Central memory CD8-positive, alpha-beta T cell (primary cell): Measurements from ENCODE around the gene LEF1.
"Not testable (repeated sequence)": the region's sequence is repeated elsewhere in the genome, so short reads cannot be mapped to it uniquely, and the experiment has no call there.

ENCODE experiments used
- ATAC-seq: fragments of 150-1000 bp; cut with Tn5 transposase; replicated peaks from 2 replicates; pipeline ENCODE4 v1.10.0; 2022; ENCODE audit warnings: mild to moderate bottlenecking, moderate FRiP score, moderate number of reproducible peaks; ENCODE audit not compliant: poor library complexity, severe bottlenecking; ENCODE audit errors: extremely low read depth
- DNase-seq, 2 donors: peaks; one replicate each; pipeline ENCODE4 v3.0.0; 2021; ENCODE audit warnings: low spot score in 2 of 2
- H3K27ac Mint-ChIP-seq: one replicate; pipeline ENCODE4 v1.8.0; 2022; ENCODE audit warnings: low read depth, mild to moderate bottlenecking, moderate library complexity, mixed read lengths
- H3K27me3 Mint-ChIP-seq: one replicate; pipeline ENCODE4 v1.8.0; 2022; ENCODE audit warnings: mixed read lengths
- H3K36me3 Mint-ChIP-seq: one replicate; pipeline ENCODE4 v1.8.0; 2022; ENCODE audit warnings: mild to moderate bottlenecking, moderate library complexity, mixed read lengths; ENCODE audit not compliant: insufficient read depth
- H3K4me1 Mint-ChIP-seq: one replicate; pipeline ENCODE4 v1.8.0; 2022; ENCODE audit warnings: mixed read lengths
- H3K4me3 Mint-ChIP-seq: one replicate; pipeline ENCODE4 v1.8.0; 2022; ENCODE audit warnings: mild to moderate bottlenecking, moderate library complexity, mixed read lengths
- H3K9me3 Mint-ChIP-seq: one replicate; pipeline ENCODE4 v1.8.0; 2022; ENCODE audit warnings: mixed read lengths

LEF1 gene

GRCh38 chr4:108024878-108025165 is 143.9 kb downstream of the LEF1 start:
- Mint-ChIP-seq H3K27ac (no peak overlapping the region), H3K9me3 (no peaks in the 10 kb centered on the region), H3K36me3 (peaks cover 13% of the 10 kb centered on the region), H3K27me3 (no peaks in the 10 kb centered on the region), H3K4me1 (peaks cover 7% of the 10 kb centered on the region), H3K4me3 (no peak overlapping the region)
- no peak for DNase-seq
- no peak for ATAC-seq

GRCh38 chr4:108024085-108024877 is 144.5 kb downstream of the LEF1 start:
- Mint-ChIP-seq H3K4me1 (peaks cover 3% of the 10 kb centered on the region), H3K9me3 (no peaks in the 10 kb centered on the region), H3K27me3 (no peaks in the 10 kb centered on the region), H3K4me3 (no peak overlapping the region), H3K27ac (no peak overlapping the region), H3K36me3 (peaks cover 13% of the 10 kb centered on the region)
- ATAC-seq (no peak), DNase-seq (no peak)

- no peak overlapping the region for H3K4me3 Mint-ChIP-seq
- H3K9me3 Mint-ChIP-seq, result no peaks in the 10 kb centered on the region
- H3K27ac Mint-ChIP-seq, result no peak overlapping the region
- DNase-seq (no peak), ATAC-seq (no peak)
- H3K36me3 Mint-ChIP-seq, result peaks cover 12% of the 10 kb centered on the region
- H3K4me1 Mint-ChIP-seq, result peaks cover 4% of the 10 kb centered on the region
- no peaks in the 10 kb centered on the region for H3K27me3 Mint-ChIP-seq
Measured at GRCh38 chr4:108018884-108019187, 149.9 kb downstream of the LEF1 start.

- Mint-ChIP-seq H3K27me3 (no peaks in the 10 kb centered on the region), H3K9me3 (no peaks in the 10 kb centered on the region), H3K36me3 (peaks cover 14% of the 10 kb centered on the region), H3K4me1 (peaks cover 4% of the 10 kb centered on the region), H3K27ac (no peak overlapping the region), H3K4me3 (no peak overlapping the region)
- ATAC-seq, result peak; percentile 56
- DNase-seq, result peak; percentile 62 to 72
Measured at GRCh38 chr4:108018040-108018883, 150.5 kb downstream of the LEF1 start.

- H3K36me3 Mint-ChIP-seq, result peaks cover 12% of the 10 kb centered on the region
- H3K9me3 Mint-ChIP-seq, result no peaks in the 10 kb centered on the region
- peaks cover 12% of the 10 kb centered on the region for H3K4me1 Mint-ChIP-seq
- H3K4me3 Mint-ChIP-seq, result no peak overlapping the region
- no peak for ATAC-seq
- no peak overlapping the region for H3K27ac Mint-ChIP-seq
- DNase-seq, result no peak
- no peaks in the 10 kb centered on the region for H3K27me3 Mint-ChIP-seq
Measured at GRCh38 chr4:108013955-108014354, 154.8 kb downstream of the LEF1 start.

GRCh38 chr4:108013327-108013726 is 155.4 kb downstream of the LEF1 start:
- ATAC-seq (no peak), DNase-seq (no peak)
- peaks cover 8% of the 10 kb centered on the region for H3K36me3 Mint-ChIP-seq
- peaks cover 13% of the 10 kb centered on the region for H3K4me1 Mint-ChIP-seq
- no peaks in the 10 kb centered on the region for H3K27me3 Mint-ChIP-seq
- H3K9me3 Mint-ChIP-seq, result no peaks in the 10 kb centered on the region
- H3K27ac Mint-ChIP-seq, result no peak overlapping the region
- H3K4me3 Mint-ChIP-seq, result no peak overlapping the region

- not testable (repeated sequence) for H3K36me3 Mint-ChIP-seq, DNase-seq, H3K27me3 Mint-ChIP-seq, H3K9me3 Mint-ChIP-seq, H3K27ac Mint-ChIP-seq, H3K4me3 Mint-ChIP-seq, ATAC-seq
- H3K4me1 Mint-ChIP-seq, result peaks cover 13% of the 10 kb centered on the region
Measured at GRCh38 chr4:108012382-108012781, 156.3 kb downstream of the LEF1 start.

- Mint-ChIP-seq H3K4me1 (peaks cover 21% of the 10 kb centered on the region), H3K9me3 (no peaks in the 10 kb centered on the region), H3K27me3 (no peaks in the 10 kb centered on the region), H3K36me3 (peaks cover 4% of the 10 kb centered on the region), H3K4me3 (no peak overlapping the region), H3K27ac (no peak overlapping the region)
- DNase-seq, result no peak
- ATAC-seq, result no peak
Measured at GRCh38 chr4:108010167-108010566, 158.6 kb downstream of the LEF1 start.

GRCh38 chr4:108008721-108009120 is 160.0 kb downstream of the LEF1 start:
- peaks cover 31% of the 10 kb centered on the region for H3K4me1 Mint-ChIP-seq
- peaks cover 4% of the 10 kb centered on the region for H3K36me3 Mint-ChIP-seq
- no peak overlapping the region for H3K27ac Mint-ChIP-seq
- DNase-seq (no peak), ATAC-seq (no peak)
- no peaks in the 10 kb centered on the region for H3K27me3 Mint-ChIP-seq
- H3K9me3 Mint-ChIP-seq, result no peaks in the 10 kb centered on the region
- no peak overlapping the region for H3K4me3 Mint-ChIP-seq

- peaks cover 1% of the 10 kb centered on the region for H3K36me3 Mint-ChIP-seq
- H3K4me1 Mint-ChIP-seq, result peaks cover 36% of the 10 kb centered on the region
- DNase-seq (no peak), ATAC-seq (no peak)
- no peak overlapping the region for H3K4me3 Mint-ChIP-seq
- no peaks in the 10 kb centered on the region for H3K27me3 Mint-ChIP-seq
- no peak overlapping the region for H3K27ac Mint-ChIP-seq
- no peaks in the 10 kb centered on the region for H3K9me3 Mint-ChIP-seq
Measured at GRCh38 chr4:108007984-108008383, 160.7 kb downstream of the LEF1 start.

GRCh38 chr4:108006361-108006760 is 162.4 kb downstream of the LEF1 start:
- Mint-ChIP-seq H3K27ac (no peak overlapping the region), H3K9me3 (no peaks in the 10 kb centered on the region), H3K27me3 (no peaks in the 10 kb centered on the region), H3K4me1 (peaks cover 33% of the 10 kb centered on the region), H3K4me3 (no peak overlapping the region), H3K36me3 (peaks cover 1% of the 10 kb centered on the region)
- ATAC-seq (no peak), DNase-seq (no peak)

GRCh38 chr4:108005807-108006206 is 162.9 kb downstream of the LEF1 start:
- DNase-seq (no peak), ATAC-seq (no peak)
- H3K4me3 Mint-ChIP-seq, result no peak overlapping the region
- H3K27ac Mint-ChIP-seq, result no peak overlapping the region
- H3K9me3 Mint-ChIP-seq, result no peaks in the 10 kb centered on the region
- H3K36me3 Mint-ChIP-seq, result peaks cover 1% of the 10 kb centered on the region
- peaks cover 28% of the 10 kb centered on the region for H3K4me1 Mint-ChIP-seq
- H3K27me3 Mint-ChIP-seq, result no peaks in the 10 kb centered on the region

- DNase-seq (no peak), ATAC-seq (no peak)
- H3K27ac Mint-ChIP-seq, result no peak overlapping the region
- no peaks in the 10 kb centered on the region for H3K9me3 Mint-ChIP-seq
- no peak overlapping the region for H3K4me3 Mint-ChIP-seq
- H3K4me1 Mint-ChIP-seq, result peaks cover 28% of the 10 kb centered on the region
- H3K27me3 Mint-ChIP-seq, result no peaks in the 10 kb centered on the region
- H3K36me3 Mint-ChIP-seq, result peaks cover 1% of the 10 kb centered on the region
Measured at GRCh38 chr4:108004646-108005045, 164.1 kb downstream of the LEF1 start.
